Iris pigment epithelial cell (primary cell): ENCODE results near the gene ACE.
"Not testable (repeated sequence)": the region's sequence is repeated elsewhere in the genome, so short reads cannot be mapped to it uniquely, and the experiment has no call there.

Experiments
- DNase-seq: peaks from one replicate; pipeline ENCODE4 v3.0.0-alpha.2; 2011; ENCODE audit warnings: low read depth

The ACE gene

GRCh38 chr17:63444457-63444856 lies 32.4 kb upstream of the ACE start:
- no peak for DNase-seq

DNA sequence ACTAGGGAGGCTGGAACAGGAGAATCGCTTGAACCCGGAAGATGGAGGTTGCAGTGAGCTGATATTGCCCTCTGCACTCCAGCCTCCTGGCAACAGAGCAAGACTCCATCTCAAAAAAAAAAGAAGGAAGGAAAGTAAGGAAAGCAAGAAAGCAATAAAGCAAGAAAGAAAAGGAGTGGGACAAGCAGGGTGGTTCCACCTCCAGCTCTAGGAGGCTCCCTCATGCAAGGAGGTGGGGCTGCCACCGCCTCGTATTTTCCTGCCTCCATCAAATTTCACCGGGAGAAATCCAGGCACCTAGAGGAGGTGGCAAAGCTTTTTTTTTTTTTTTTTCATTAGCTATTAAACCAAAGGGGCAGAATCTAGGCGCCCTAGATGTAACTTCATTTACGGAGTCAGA lies 31.8 kb upstream of the ACE start:
- no peak for DNase-seq

GRCh38 chr17:63445571-63445953 lies 31.3 kb upstream of the ACE start:
- peak; percentile 31 for DNase-seq

DNA sequence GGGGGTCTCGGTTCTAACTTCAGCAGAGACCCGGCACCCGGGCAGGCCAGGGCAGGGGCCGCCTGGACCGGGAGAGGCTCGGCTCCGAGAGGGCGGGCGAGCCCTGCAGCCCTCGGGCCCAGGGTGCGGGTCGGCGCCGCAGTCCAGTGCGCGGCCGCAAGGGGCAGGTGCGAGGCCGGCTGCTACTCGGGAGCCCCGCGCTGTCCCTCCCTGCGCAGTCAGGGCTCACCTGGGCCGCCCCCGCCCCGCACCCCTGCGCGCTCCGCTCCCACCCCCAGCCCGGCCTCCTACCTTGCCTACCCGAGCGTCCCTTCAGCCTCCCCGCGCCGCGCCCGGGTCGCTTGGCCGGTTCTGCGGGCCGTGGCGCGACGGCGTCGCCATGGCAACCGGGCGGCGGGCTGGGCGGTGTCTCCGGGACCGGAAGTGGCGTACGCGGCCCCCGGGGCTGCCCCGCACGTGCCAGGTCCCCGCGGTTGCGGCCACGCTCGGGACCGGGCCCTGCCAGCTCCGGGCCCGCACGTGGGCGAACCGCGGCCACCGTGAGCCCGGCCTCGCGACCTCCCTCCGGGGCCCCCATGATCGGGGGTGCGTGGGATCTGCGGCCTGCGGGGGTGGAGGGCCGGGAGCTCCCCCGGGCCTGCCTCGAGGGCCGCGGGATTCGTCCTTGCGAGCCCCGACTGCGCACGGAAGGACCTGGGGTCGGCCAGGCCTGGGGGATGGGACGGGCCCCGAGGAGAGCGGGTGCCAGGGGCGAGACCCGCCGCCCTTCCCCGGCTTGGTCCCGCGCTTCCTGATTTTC lies 30.7 kb upstream of the ACE start, which contains the start of gene CYB561:
Gene CYB561 (minus strand): TSS at position 353 of the 799 bp plus-strand sequence. CDS start 8,759 bp downstream, outside the sequence.
- peak; percentile 49 for DNase-seq

DNA sequence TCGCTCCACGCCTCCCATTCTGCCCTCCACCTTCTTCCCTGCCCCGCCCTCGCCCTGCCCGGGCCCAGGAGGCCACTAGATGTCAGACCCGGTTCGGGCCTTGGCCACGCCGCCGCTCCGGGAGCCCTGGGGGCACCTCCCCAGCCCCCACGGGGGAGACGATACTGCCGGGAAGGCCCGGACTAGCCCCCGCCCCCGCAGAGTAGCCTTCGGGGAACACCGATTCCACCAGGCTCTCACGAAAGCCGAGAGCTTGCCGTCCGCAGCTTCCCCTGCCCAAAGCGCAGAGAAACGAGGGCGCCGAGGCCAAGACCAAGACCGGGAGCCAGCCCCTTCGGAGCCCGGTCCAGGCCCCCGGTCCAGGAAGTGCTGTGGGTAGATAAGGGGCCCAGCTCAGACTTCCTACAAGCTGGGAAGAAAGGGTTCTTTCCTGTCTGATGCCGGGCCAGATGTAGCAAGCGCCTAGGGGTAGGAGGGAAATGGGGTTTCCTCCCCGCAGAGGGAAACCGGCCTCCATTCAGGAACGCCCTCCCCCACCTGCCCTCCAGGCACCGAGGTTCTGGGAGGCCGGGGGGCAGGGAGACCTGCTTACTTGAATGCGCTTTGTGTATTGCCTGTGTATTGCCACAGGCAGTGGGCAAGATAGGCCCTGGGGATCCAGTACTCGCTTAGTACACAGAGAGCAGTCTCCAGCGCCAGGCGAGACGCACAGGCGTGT lies 29.9 kb upstream of the ACE start:
- no peak for DNase-seq

- no peak for DNase-seq
Observed at GRCh38 chr17:63447471-63448009, 29.3 kb upstream of the ACE start.

- DNase-seq = no peak
Observed at GRCh38 chr17:63448655-63449054, 28.2 kb upstream of the ACE start.

- DNase-seq = no peak
Observed at GRCh38 chr17:63450551-63450950, 26.3 kb upstream of the ACE start.

GRCh38 chr17:63451150-63451549 lies 25.7 kb upstream of the ACE start:
- no peak for DNase-seq

- no peak for DNase-seq
Observed at GRCh38 chr17:63452046-63452961, 24.6 kb upstream of the ACE start.

- DNase-seq = no peak
Observed at GRCh38 chr17:63452962-63453551, 23.8 kb upstream of the ACE start.

DNA sequence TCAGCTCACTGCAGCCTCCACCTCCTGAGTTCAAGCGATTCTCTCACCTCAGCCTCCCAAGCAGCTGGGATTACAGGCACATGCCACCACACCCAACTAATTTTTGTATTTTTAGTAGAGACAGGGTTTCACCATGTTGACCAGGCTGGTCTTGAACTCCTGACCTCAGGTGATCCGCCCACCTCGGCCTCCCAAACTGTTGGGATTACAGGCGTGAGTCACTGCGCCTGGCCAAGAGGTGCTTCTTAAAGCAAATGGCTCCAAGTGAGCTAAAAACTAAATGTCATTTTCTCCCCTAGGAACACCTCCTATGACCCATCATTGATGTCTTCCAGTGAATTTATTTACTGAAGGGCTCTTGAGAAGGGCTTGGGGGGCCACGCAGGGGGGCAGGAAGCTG lies 22.5 kb upstream of the ACE start:
- not testable (repeated sequence) for DNase-seq

GRCh38 chr17:63454915-63455314 lies 21.9 kb upstream of the ACE start:
- DNase-seq = no peak

GRCh38 chr17:63455417-63455816 lies 21.4 kb upstream of the ACE start:
- DNase-seq = no peak

- DNase-seq = no peak
Observed at GRCh38 chr17:63458478-63458877, 18.4 kb upstream of the ACE start.

- no peak for DNase-seq
Observed at GRCh38 chr17:63460018-63460417, 16.8 kb upstream of the ACE start.

DNA sequence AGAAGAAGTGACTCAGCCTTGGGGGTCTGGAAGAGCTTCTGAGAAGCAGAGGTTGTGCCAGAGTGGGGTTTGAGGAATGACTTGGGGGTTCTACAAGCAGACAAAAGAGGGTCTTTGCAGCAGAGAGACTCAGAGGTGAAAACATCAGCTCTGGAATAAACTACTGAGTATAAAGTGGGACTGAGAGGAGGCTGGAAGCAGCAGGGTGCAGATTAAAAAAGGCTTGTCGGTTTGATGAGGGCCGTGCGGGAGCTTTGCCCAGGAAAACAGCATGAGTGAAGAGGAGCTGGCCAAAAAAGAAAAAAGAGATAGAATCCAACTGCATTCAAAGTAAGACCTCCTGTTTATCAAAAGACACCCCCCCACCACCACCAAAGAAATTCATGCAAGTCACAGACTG lies 13.1 kb upstream of the ACE start:
- DNase-seq = no peak

GRCh38 chr17:63464691-63465236 lies 12.1 kb upstream of the ACE start:
- no peak for DNase-seq

GRCh38 chr17:63468099-63468498 lies 8.8 kb upstream of the ACE start:
- DNase-seq = not testable (repeated sequence)

GRCh38 chr17:63474174-63474573 lies 2.7 kb upstream of the ACE start:
- peak; percentile 43 for DNase-seq
